Mammary epithelial cell (primary cell): Measurements from ENCODE around the gene CAPN13.

Experiments
- CTCF ChIP-seq, 2 donors: IDR thresholded peaks in 1 of 2; conservative IDR thresholded peaks in 1 of 2; 2 replicates each; pipeline ENCODE4 v1.5.1; 2011 to 2012; ENCODE audit warnings: inconsistent platforms in 2 of 2, low read length in 2 of 2, mild to moderate bottlenecking in 2 of 2, control low read depth in 1 of 2, low read depth in 1 of 2; ENCODE audit not compliant: insufficient read depth in 1 of 2; ENCODE audit errors: extremely low read depth in 1 of 2
- EZH2 ChIP-seq: IDR thresholded peaks from 2 replicates; pipeline ENCODE4 v1.6.1; 2012; ENCODE audit warnings: low read length, inconsistent platforms, borderline replicate concordance

- no peak for TF ChIP-seq CTCF (conservative IDR thresholded peaks at IDR 0.05 in 1 of 2, IDR thresholded peaks at IDR 0.05 in 1 of 2; ENCODE audit: extremely low read depth in 1 of 2, insufficient read depth in 1 of 2, low read depth in 1 of 2, low read length in 2 of 2)
- no peak for TF ChIP-seq EZH2
Measured at GRCh38 chr2:30732876-30733275, 74.4 kb downstream of the CAPN13 start.
